ENCODE results near the gene SIL1. TPM values are rescaled to one million over a fixed set of nuclear protein-coding genes. Genes with fewer than 3 reads are reported as not detected.
A peak's percentile ranks its signal among the peaks of the same experiment; 100 is the strongest.

SIL1 gene
- total RNA-seq, 1 donor from 2014 or later: 39.3 TPM

DNA sequence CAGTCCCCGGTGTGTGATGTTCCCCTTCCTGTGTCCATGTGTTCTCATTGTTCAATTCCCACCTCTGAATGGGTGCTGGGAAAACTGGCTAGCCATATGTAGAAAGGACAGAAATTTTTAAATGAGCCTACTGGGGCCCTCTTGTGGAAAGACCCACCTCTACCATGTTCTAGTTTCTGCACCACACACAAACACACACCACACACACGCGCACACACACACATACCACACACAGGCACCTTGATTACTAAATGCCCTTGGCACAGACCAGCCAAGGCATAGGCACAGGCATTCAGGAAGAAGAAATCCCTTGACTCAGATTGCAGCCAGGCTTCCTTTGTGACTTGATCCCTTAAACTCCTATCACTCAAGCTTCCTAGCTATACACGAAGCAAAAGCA is 60.5 kb downstream of the SIL1 start:
- DNase-seq: no peak
- TF ChIP-seq, protein P1, sequence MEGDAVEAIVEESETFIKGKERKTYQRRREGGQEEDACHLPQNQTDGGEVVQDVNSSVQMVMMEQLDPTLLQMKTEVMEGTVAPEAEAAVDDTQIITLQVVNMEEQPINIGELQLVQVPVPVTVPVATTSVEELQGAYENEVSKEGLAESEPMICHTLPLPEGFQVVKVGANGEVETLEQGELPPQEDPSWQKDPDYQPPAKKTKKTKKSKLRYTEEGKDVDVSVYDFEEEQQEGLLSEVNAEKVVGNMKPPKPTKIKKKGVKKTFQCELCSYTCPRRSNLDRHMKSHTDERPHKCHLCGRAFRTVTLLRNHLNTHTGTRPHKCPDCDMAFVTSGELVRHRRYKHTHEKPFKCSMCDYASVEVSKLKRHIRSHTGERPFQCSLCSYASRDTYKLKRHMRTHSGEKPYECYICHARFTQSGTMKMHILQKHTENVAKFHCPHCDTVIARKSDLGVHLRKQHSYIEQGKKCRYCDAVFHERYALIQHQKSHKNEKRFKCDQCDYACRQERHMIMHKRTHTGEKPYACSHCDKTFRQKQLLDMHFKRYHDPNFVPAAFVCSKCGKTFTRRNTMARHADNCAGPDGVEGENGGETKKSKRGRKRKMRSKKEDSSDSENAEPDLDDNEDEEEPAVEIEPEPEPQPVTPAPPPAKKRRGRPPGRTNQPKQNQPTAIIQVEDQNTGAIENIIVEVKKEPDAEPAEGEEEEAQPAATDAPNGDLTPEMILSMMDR (IDR thresholded peaks at IDR 0.05; ENCODE audit: borderline replicate concordance): peak; percentile 36
- intact Hi-C loops (cut with micrococcal nuclease): no loop called here
- H3K4me3 ChIP-seq: no peak overlapping the region
- H3K27ac ChIP-seq (replicated peaks): peak overlapping the region; percentile 85
- peaks cover 78% of the 10 kb centered on the region for H3K4me1 ChIP-seq
- no peaks in the 10 kb centered on the region for H3K27me3 ChIP-seq (ENCODE audit: low read depth)
- no peaks in the 10 kb centered on the region for H3K36me3 ChIP-seq
- no peaks in the 10 kb centered on the region for H3K9me3 ChIP-seq (replicated peaks)

DNA sequence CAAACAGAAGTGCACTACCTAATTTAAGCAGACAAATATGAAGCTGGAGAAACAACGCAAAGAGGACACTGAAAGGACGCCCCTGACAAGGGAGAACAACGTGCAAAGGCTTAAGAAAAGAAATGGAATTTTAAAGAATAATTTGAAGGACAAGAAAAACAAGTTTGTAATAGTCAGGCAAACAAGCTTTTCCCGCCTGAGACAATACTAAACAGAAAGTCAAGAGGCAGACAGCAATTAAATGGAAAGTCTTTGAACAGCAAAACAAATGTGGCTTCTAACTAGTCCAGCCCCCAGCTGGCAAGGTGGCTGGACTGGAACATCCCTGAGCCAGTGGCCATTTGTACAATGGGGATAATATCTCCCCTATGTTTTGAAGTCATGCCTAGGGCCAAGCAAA is 63.3 kb downstream of the SIL1 start:
- Histone ChIP-seq H3K27ac (replicated peaks) (no peak overlapping the region), H3K4me3 (no peak overlapping the region), H3K36me3 (no peaks in the 10 kb centered on the region), H3K4me1 (peaks cover 78% of the 10 kb centered on the region), H3K27me3 (ENCODE audit: low read depth) (no peaks in the 10 kb centered on the region), H3K9me3 (replicated peaks) (no peaks in the 10 kb centered on the region)
- DNase-seq: no peak
- TF ChIP-seq, protein P1 (IDR thresholded peaks at IDR 0.05; ENCODE audit: borderline replicate concordance): no peak
- intact Hi-C loops (cut with micrococcal nuclease): no loop called here

- Histone ChIP-seq H3K27me3 (ENCODE audit: low read depth) (no peaks in the 10 kb centered on the region), H3K4me1 (peaks cover 62% of the 10 kb centered on the region), H3K36me3 (no peaks in the 10 kb centered on the region), H3K27ac (replicated peaks) (no peak overlapping the region), H3K9me3 (replicated peaks) (no peaks in the 10 kb centered on the region), H3K4me3 (no peak overlapping the region)
- TF ChIP-seq, protein P1 (IDR thresholded peaks at IDR 0.05; ENCODE audit: borderline replicate concordance): no peak
- intact Hi-C loops (cut with micrococcal nuclease): no loop called here
- DNase-seq: no peak
Observed at GRCh38 chr5:139133282-139133681, 64.9 kb downstream of the SIL1 start.

DNA sequence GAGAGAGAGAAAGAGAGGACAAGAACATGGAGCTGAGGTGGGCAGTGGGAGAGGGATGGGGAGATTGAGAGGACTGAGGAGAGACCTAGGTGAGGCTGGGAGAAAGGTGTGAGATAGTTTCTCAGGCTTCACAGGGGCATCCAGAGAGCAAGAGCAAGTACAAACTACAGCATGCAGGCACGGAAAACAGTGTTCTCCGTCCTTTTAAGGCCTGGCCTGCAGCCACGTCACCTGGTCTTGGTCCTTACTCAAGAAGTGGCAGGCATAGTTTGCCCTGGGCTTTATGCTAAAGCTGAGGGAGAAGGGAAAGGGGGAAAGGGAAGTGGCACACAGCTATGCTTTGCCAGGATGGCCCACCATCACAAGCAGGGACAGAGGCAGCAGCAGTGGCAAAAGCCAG is 65.7 kb downstream of the SIL1 start:
- Histone ChIP-seq H3K36me3 (no peaks in the 10 kb centered on the region), H3K4me3 (no peak overlapping the region), H3K9me3 (replicated peaks) (no peaks in the 10 kb centered on the region), H3K27ac (replicated peaks) (peak overlapping the region; percentile 91), H3K4me1 (peaks cover 60% of the 10 kb centered on the region), H3K27me3 (ENCODE audit: low read depth) (no peaks in the 10 kb centered on the region)
- DNase-seq: no peak
- intact Hi-C loops (cut with micrococcal nuclease): no loop called here
- TF ChIP-seq, protein P1 (IDR thresholded peaks at IDR 0.05; ENCODE audit: borderline replicate concordance): no peak

- Histone ChIP-seq H3K27me3 (ENCODE audit: low read depth) (no peaks in the 10 kb centered on the region), H3K36me3 (peaks cover under 1% of the 10 kb centered on the region), H3K9me3 (replicated peaks) (no peaks in the 10 kb centered on the region), H3K4me1 (peaks cover 62% of the 10 kb centered on the region), H3K27ac (replicated peaks) (peak overlapping the region; percentile 91), H3K4me3 (peak overlapping the region; percentile 47)
- intact Hi-C loops (cut with micrococcal nuclease): no loop called here
- DNase-seq: no peak
- TF ChIP-seq, protein P1 (IDR thresholded peaks at IDR 0.05; ENCODE audit: borderline replicate concordance): no peak
Observed at GRCh38 chr5:139131921-139132432, 66.2 kb downstream of the SIL1 start.
